Amygdala (tissue), 56 donors: Measurements from ENCODE around the gene METTL25.
A peak's percentile ranks its signal among the peaks of the same experiment; 100 is the strongest.
"Not testable (repeated sequence)": the region's sequence is repeated elsewhere in the genome, so short reads cannot be mapped to it uniquely, and the experiment has no call there.

Experiments used
- DNase-seq, 56 donors: peaks; one replicate each; lab custom pipeline; 2025; lab: John Stamatoyannopoulos, UW

The METTL25 gene, protein sequence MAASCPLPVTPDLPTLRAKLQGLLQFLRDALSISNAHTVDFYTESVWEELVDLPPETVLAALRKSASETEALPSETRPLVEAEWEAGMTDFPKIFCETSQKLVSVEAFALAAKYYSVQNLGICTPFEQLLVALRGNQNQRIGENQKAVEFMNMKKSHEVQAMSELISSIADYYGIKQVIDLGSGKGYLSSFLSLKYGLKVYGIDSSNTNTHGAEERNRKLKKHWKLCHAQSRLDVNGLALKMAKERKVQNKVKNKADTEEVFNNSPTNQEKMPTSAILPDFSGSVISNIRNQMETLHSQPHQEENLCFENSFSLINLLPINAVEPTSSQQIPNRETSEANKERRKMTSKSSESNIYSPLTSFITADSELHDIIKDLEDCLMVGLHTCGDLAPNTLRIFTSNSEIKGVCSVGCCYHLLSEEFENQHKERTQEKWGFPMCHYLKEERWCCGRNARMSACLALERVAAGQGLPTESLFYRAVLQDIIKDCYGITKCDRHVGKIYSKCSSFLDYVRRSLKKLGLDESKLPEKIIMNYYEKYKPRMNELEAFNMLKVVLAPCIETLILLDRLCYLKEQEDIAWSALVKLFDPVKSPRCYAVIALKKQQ

DNA sequence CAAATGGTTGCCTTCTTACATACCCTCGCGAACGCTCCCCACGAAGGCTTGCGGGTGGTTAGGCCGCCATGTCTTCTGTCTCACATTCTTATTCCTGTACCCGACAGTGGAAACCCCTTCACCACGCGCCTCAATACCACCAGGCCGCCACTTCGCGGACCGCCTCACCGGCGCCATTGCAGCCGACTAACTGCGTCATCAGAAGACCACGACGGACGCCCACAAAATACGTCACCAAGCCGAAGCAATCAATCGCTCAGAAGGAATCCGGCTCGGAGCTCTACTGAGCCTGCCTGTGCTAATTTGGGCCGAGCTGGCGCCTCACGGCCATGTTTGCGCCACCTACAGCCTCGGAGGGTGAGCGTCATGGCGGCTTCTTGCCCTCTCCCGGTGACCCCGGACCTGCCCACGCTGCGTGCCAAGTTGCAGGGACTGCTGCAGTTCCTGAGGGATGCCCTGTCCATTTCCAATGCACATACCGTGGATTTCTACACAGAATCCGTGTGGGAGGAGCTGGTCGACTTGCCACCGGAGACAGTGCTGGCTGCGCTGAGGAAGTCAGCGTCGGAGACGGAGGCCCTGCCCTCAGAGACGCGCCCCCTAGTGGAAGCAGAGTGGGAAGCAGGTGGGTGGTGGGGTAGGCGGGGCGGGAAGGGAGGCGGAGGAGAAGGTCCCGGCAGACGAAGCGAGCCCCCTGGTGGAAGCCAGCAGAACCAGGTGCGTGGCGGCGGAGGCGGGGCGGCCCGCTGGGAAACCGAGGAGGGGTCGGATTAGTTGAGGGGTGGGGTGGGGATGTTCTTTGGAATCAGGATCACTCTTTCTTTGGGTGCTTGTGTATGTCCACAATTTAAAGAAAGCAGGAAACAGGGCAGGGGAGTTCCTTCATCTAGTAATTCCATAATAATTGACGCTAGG lies at the start of gene METTL25, which contains the start of gene CCDC59:
Gene METTL25 (plus strand): TSS at position 330 of the 915 bp plus-strand sequence. CDS start 37 bp downstream, at position 367.
Gene CCDC59 (minus strand): TSS at position 188 of the 915 bp plus-strand sequence. CDS start 11 bp downstream, at position 177.
- DNase-seq: peak; percentile 89 to 100 (median 97)

DNA sequence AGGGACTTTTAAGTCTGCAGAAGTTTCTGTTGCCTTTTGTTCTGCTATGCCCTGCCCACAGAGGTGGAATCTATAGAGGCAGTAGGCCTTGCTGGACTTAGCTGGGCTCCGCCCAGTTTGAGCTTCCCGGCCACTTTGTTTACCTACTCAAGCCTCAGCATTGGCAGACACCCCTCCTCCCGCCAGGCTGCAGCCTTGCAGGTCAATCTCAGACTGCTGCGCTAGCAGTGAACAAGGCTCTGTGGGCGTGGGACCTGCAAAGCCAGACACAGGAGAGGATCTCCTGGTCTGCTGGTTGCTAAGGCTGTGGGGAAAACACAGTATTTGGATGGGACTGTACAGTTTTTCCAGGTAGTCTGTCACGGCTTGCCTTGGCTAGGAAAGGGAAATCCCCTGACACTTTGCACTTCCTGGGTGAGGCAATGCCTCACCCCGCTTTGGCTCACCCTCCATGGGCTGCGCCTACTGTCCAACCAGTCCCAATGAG lies 43.9 kb upstream of the METTL25 start:
- DNase-seq: no peak

DNA sequence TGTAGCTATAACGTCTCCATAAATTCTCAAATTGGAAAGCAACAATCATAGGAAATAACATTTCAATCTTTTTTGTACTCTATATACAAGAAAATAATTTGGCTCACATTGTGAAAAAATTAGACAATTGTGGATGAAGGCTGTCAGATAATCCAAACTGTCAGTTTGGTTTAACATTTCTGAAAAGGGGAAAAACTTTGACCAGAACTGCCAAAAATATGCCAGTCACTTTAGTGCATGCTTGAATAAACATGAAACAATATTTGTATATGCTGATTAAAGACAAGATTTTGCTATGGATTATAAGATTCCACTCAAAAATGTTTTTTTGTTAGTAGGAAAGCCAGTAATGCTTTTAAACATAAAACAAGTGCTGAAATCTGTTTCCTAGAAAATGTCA lies 39.1 kb upstream of the METTL25 start:
- no peak for DNase-seq

DNA sequence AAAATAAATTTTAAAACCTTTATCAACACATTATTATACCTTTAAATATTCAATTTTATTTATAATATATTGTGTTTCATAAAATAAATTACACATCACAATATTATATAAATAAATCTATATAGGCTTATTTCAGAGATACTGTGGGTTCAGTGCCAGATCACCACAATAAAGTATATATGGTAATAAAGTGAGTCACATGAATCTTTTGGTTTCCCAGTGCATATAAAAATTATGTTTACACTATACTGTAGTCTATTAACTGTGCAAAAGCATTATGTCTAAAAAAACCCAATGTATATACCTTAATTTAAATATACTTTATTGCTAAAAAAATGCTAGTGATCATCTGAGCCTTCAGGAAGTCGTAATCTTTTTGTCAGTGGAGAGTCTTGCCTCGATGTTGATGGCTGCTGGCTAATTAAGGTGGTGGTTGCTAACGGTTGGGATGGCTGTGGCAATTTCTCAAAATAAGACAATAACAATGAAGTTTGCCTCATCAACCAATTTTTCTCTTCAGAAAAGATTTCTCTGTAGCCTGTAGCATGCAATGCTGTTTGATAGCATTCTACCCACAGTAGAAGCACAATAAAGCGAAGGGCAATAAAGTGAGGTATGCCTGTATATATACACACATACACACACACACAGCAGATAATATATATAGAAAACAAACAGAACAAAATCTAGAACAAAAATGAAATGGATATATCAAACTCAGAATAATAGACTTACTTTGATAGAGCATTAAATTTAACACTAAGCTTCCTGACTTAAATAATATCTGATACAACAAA lies 32.6 kb upstream of the METTL25 start:
- no peak for DNase-seq

DNA sequence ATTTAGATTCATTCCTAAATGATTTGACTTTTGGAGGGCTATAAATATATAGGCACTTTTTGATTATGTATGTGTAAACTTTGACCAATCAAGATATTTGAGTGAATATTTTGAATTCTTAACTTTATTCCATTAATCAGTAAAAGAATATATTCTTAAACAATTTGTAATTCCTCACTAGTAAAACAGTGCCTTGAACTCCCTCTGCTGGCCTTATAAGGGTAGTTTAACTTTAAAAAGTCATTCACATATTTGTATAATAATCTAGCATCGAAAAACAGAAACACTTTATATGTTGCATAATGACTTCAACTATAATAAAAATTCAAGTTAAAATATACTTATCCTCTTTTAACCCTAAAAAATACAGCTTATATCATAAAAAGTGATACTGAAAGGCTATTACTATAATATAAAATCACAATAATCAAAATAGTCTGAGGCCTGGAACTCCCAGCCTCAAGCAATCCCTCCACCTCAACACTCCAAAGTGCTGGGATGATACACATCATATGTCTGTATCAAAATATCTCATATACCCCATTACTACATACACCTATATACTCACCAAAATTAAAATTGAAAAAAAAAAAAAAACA lies 31.3 kb upstream of the METTL25 start:
- DNase-seq: peak in 1 of 56 donors; percentile 17

DNA sequence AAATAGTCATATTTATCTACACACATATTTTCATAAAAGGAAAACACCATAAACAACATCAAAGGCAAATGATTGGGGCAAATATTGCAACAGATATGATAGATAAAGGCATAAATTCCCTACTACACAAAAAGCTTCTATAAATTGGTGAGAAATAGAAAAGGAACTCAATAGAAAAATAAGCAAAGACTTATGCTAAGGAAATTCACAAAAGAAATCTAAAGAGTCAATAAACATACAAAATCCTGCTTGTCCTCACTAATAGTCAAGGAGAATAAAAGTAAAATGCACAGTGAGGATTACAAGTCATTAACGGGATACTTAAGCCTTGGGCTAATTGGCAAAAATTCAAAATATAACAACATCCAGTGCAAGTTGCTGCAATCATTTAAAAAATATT lies 30.5 kb upstream of the METTL25 start:
- no peak for DNase-seq

DNA sequence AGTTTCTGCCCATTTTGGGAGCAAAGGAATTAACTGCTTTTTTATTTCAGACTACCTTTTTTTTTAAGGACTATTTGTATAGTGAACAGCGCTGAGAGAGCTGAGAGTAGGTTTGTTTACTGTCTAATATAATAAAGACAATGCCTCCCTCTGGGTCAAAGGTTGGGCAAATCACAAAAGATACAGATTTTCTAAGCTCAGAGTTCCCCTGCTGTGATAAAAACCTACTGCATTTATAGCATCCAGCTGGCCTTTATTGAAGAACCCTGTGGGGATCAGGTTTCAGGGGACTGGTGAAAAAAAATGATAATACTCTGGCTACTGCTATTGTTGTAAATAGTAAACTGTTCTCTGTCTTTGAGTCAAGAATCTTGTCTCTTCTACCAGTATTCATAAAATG lies 28.8 kb upstream of the METTL25 start:
- no peak for DNase-seq

DNA sequence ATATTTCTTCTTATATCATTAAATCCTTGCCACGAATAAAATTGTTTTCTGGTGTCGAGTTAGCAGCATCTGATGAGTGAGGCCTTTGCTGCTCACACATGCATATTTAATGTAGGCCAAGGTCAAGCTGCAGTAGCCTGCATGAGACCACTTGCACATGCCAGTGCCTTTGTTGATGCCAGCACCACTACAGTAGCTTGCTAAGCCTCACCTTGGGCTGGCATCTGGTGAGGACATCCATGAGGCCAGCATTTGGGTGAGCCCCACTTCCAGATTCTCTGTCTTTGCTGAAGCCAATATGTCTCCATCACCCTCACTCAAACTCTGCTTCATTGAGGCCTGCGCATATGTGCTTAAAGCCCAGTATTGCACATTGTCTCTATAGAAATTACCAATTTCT lies 8.2 kb upstream of the METTL25 start:
- DNase-seq: no peak

DNA sequence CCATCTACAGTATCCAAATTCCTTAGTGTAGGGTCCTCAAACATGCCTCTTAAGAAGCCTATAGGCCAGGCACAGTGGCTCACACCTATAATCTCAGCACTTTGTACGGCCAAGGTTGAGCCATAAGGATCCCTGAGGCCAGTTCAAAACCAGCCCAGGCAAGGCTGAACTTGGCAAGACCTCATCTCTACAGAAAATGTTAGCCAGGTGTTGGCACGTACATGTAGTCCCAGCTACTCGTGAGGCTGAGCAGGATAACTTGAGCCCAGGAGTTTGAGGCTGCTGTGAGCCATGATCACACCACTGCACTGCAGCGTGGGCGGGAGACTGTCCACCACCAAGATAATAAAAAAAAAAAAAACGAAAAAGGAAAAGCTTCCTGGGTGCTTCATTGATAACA lies 6.9 kb upstream of the METTL25 start:
- no peak for DNase-seq

DNA sequence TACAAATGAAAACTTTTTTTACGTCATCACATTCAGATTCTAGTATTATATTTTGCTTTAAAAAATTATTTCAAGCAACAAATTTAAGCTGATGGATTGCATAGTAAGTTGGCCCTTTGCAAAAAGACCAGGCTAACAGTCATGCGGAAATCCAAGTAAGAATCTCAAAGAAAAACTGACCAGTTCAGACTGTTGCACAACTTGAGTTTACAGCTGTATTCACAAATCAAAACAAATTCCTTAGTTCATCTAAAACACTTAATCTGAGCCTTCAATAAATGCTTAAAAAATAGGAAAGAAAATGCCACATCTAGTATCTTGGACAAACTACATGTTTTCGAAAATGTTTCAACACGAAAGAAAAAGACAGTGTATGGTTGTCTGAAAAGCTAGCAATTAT lies 989 bp upstream of the METTL25 start:
- no peak for DNase-seq

DNA sequence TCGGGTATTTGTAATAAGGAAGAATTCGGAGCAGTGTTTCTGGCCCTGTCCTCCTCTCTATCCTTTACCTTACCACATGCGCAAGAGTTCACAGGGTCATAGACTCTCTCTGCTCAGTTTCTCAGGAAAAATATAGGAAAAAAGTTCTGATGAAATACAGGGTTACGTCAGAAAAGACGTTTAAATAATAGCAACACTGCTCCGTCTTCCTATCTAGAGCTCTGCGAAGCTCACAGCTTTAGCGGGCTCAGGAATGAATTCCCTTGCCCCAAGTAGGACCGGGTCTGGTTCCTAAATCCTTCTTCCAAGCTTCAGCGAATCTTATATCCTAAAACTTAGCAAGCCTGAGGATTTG lies 507 bp upstream of the METTL25 start:
- no peak for DNase-seq

DNA sequence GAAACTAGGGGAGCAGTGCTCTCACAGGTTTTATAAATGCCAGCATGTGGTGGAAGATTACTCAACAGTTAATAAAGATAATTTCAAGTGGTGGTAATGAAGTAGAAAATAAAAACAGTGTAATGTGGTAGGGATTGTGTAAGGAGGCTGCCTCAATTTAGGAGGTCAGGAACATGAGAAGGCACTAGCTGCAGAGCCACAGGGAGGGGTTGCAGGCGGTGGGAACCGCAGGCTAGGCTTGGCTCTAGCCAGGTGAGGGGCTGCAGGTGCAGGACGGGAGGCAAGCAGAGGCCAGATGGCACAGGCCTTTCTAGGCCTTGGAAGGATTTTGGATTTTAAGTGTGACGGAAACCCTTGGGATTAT lies 768 bp downstream of the METTL25 start:
- peak in 9 of 56 donors; percentile 0 to 32 (median 4) for DNase-seq

DNA sequence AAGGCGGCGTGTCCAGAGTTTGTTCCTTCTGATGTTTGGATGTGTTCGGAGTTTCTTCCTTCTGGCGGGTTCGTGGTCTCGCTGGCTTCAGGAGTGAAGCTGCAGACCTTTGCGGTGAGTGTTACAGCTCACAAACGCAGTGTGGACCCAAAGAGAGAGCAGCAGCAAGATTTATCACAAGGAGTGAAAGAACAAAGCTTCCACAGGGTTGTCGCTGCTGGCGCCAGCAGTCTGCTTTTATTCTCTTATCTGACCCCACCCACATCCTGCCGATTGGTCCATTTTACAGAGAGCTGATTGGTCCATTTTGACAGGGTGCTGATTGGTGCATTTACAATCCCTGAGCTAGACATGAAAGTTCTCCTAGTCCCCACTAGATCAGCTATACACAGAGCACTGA lies 2.5 kb downstream of the METTL25 start:
- DNase-seq: not testable (repeated sequence)

DNA sequence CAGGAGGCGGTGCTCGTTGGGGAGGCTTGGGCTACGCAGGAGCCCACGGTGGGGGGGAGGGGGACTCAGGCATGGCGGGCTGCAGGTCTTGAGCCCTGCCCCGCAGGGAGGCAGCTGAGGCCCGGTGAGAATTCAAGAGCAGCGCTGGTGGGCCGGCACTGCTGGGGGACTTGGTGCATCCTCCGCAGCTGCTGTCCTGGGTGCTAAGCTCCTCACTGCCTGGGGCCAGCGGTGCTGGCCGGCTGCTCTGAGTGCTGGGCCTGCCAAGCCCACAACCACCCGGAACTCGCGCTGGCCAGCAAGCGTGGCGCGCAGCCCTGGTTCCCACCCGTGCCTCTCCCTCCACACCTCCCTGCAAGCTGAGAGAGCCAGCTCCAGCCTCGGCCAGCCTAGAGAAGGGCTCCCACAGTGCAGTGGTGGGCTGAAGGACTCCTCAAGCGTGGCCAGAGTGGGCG lies 3.2 kb downstream of the METTL25 start:
- no peak for DNase-seq

DNA sequence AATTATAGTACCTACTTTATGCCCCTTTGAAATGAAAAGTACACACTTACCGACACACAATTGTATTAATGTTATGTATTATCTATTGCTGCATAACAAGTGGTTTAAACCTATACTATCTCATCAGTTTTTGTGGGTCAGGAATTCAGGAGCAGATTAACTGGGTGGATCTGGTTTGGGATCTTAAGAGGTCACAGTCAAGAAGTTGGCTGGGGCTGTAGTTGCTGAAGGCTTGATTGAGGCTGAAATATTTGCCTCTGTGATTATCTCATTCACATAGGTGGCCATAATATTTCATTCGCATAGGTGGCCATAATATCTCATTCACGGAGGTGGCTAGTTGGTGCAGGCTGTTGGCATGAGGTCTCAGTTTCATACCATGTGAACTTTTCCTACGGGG lies 5.7 kb downstream of the METTL25 start:
- no peak for DNase-seq

DNA sequence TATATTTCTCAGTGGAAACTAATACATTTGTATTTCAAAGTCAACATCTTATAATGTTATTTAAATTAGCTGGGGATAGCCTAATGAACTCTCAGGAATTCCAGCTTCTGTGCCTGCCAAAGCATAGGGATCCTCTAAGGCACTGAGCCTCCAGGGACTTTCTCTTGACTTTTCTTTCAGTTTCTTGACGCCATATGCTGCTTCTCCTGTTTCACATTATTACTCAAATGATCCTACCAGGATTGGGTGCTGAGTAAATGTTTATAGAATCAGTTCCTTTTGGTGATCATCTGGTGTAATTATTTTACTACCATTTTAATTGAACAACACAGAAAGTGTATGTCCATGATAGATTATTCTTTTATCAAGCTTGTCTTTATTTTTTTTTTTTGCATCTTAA lies 7.9 kb downstream of the METTL25 start:
- DNase-seq: no peak

DNA sequence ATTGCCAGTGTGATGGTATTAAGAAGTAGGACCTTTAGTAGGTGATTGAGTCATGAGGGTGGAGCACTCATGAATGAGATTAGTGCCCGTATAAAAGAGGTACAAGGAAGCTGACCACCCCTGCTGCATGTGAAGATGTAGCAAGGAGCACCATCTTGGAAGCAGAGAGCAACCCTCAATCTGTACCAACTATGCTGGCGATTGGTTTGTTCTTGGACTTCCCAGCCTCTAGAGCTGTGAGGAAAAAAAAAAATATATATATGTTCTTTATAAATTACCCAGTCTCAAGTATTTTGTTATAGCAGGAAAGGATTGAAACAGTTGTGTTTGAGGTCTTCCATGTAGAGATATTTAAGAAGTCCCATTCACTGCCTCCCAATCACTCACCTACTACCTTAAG lies 16.9 kb downstream of the METTL25 start:
- no peak for DNase-seq

DNA sequence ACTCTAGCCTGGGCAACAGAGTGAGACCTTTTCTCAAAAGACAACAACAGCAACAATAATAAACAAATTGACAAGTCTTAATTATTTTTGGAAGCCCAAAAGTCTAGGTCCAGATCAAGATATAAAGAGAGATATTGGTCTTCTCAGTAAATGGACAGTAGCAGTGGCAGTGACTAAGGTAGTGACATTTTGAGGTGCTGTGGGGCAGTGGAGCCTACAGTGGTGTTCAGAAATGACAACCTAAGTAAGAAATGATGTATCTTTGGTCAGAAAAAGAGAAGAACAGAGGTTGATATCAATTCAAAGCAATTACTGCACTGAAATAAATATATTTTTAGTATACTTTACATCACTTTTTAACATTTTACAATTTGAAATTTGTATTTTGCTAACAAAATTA lies 20.7 kb downstream of the METTL25 start:
- DNase-seq: no peak

DNA sequence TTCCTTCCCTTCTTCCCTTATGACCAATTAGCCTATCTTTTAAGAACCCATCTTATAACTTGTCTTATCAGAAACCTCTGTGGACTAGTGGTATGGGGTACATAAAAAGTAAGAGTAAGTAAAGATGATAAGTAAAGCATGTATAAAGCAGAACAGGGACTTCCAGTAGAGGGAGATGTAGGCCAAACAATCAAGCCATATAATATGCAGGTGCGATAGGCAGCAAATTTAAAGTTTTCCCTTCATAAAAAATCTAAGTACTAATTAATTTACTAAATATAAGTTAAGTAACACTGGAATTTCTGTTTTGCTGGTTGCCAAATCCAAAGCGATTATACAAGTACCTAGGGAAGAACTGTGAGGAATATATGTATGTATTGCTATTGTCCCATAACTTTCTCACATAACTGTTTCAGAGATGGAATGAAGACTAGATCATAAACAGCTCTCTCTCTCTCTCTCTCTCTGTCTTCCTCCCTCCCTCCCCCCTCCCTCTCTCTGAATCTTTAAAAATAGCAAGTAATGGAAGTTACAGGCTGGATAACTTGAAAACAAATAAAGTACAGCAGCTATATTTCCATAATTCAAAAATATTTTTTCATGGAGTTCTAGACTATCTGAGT lies 25.7 kb downstream of the METTL25 start:
- DNase-seq: peak in 2 of 56 donors; percentile 6 to 46
